SW480 (cell line): ENCODE data around the gene VSIG4.
"Not testable (repeated sequence)": the region's sequence is repeated elsewhere in the genome, so short reads cannot be mapped to it uniquely, and the experiment has no call there.

Experiments
- DNase-seq: peaks from one replicate; pipeline ENCODE4 v3.0.0-alpha.2; 2016; ENCODE audit warnings: low spot score

VSIG4 gene

DNA sequence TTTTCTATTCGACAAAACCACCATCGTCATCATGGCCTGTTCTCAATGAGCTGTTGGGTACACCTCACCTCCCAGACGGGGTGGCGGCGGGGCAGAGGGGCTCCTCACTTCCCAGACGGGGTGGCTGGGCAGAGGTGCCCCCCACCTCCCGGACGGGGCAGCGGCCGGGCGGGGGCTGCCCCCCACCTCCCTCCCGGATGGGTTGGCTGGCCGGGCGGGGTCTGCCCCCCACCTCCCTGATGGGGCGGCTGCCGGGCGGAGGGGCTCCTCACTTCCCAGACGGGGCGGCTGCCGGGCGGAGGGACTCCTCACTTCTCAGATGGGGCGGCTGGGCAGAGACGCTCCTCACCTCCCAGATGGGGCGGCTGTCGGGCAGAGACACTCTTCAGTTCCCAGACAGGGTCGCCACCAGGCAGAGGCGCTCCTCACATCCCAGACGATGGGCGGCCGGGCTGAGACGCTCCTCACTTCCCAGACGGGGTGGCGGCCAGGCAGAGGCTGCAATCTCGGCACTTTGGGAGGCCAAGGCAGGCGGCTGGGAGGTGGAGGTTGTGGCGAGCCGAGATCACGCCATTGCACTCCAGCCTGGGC is 64.6 kb downstream of the VSIG4 start:
- not testable (repeated sequence) for DNase-seq
